Astrocyte (in vitro differentiated cells and primary cell): Measurements from ENCODE around the gene CTNNA2. TPM values are rescaled to one million over a fixed set of nuclear protein-coding genes. Genes with fewer than 3 reads are reported as not detected.

Source experiments
- DNase-seq: peaks from one replicate; pipeline ENCODE4 v3.0.0-alpha.2; 2010; ENCODE audit warnings: low read depth
- FAIRE-seq: peaks from 2 replicates; lab custom pipeline; 2011; peaks lifted over from hg19 to GRCh38; lab: Jason Lieb, UNC
- H2AFZ ChIP-seq: 2 replicates; pipeline ENCODE4 v1.6.0; 2012; ENCODE audit warnings: low read depth, low read length, inconsistent platforms
- H3K27ac ChIP-seq: 2 replicates; pipeline ENCODE4 v1.5.1; 2011; ENCODE audit warnings: low read depth, low read length, inconsistent platforms
- H3K27me3 ChIP-seq: 2 replicates; pipeline ENCODE4 v1.6.0; 2011; ENCODE audit warnings: low read length, inconsistent platforms; ENCODE audit not compliant: insufficient read depth
- H3K36me3 ChIP-seq: 2 replicates; pipeline ENCODE4 v1.5.1; 2011; ENCODE audit warnings: low read length, inconsistent platforms; ENCODE audit not compliant: insufficient read depth
- H3K4me1 ChIP-seq: 2 replicates; pipeline ENCODE4 v1.5.1; 2011; ENCODE audit warnings: low read length, inconsistent platforms; ENCODE audit not compliant: insufficient read depth
- H3K4me2 ChIP-seq: 2 replicates; pipeline ENCODE4 v1.6.0; 2012; ENCODE audit warnings: low read length, inconsistent platforms
- H3K4me3 ChIP-seq: 2 replicates; pipeline ENCODE4 v1.5.1; 2011; ENCODE audit warnings: low read depth, mild to moderate bottlenecking, low read length, inconsistent platforms; ENCODE audit not compliant: insufficient read depth
- H3K79me2 ChIP-seq: 2 replicates; pipeline ENCODE4 v1.6.0; 2012; ENCODE audit warnings: mild to moderate bottlenecking, low read length, inconsistent platforms; ENCODE audit not compliant: insufficient read depth
- H3K9ac ChIP-seq: 2 replicates; pipeline ENCODE4 v1.6.0; 2012; ENCODE audit warnings: mild to moderate bottlenecking, low read length, inconsistent platforms
- H3K9me3 ChIP-seq: 2 replicates; pipeline ENCODE4 v1.5.1; 2012; ENCODE audit warnings: low read depth, mild to moderate bottlenecking, low read length, inconsistent platforms; ENCODE audit not compliant: insufficient read depth
- H4K20me1 ChIP-seq: 2 replicates; pipeline ENCODE4 v1.6.0; 2012; ENCODE audit warnings: low read length, inconsistent platforms; ENCODE audit not compliant: insufficient read depth
- H3K27ac Mint-ChIP-seq: one replicate; pipeline ENCODE4 v1.8.0; 2021; ENCODE audit warnings: mild to moderate bottlenecking, mixed read lengths; ENCODE audit not compliant: unreplicated experiment
- H3K27me3 Mint-ChIP-seq: one replicate; pipeline ENCODE4 v1.8.0; 2021; ENCODE audit warnings: low read depth, mixed read lengths; ENCODE audit not compliant: unreplicated experiment
- H3K36me3 Mint-ChIP-seq: one replicate; pipeline ENCODE4 v1.8.0; 2021; ENCODE audit warnings: low read depth, mixed read lengths; ENCODE audit not compliant: unreplicated experiment
- H3K4me1 Mint-ChIP-seq: one replicate; pipeline ENCODE4 v1.8.0; 2021; ENCODE audit warnings: low read depth, mixed read lengths; ENCODE audit not compliant: unreplicated experiment
- H3K4me3 Mint-ChIP-seq: one replicate; pipeline ENCODE4 v1.8.0; 2021; ENCODE audit warnings: mild to moderate bottlenecking, moderate library complexity, mixed read lengths; ENCODE audit not compliant: unreplicated experiment
- H3K9me3 Mint-ChIP-seq: one replicate; pipeline ENCODE4 v1.8.0; 2021; ENCODE audit warnings: mild to moderate bottlenecking, mixed read lengths; ENCODE audit not compliant: unreplicated experiment
- CTCF ChIP-seq: IDR thresholded peaks from 2 replicates; pipeline ENCODE4 v1.5.1; 2011; ENCODE audit warnings: low read depth, mild to moderate bottlenecking, inconsistent platforms, low read length, moderate library complexity; ENCODE audit not compliant: insufficient read depth
- EZH2 ChIP-seq: IDR thresholded peaks from 2 replicates; pipeline ENCODE4 v1.6.1; 2012; ENCODE audit warnings: mild to moderate bottlenecking, low read length, inconsistent platforms; ENCODE audit not compliant: insufficient read depth
- total RNA-seq: library from RNA; stranded (reverse); gene quantifications from 2 replicates; pipeline ENCODE4 v1.2.1, GENCODE V29; 2021

CTNNA2 gene
- total RNA-seq, 1 donor from 2014 or later = 3.9 TPM

DNA sequence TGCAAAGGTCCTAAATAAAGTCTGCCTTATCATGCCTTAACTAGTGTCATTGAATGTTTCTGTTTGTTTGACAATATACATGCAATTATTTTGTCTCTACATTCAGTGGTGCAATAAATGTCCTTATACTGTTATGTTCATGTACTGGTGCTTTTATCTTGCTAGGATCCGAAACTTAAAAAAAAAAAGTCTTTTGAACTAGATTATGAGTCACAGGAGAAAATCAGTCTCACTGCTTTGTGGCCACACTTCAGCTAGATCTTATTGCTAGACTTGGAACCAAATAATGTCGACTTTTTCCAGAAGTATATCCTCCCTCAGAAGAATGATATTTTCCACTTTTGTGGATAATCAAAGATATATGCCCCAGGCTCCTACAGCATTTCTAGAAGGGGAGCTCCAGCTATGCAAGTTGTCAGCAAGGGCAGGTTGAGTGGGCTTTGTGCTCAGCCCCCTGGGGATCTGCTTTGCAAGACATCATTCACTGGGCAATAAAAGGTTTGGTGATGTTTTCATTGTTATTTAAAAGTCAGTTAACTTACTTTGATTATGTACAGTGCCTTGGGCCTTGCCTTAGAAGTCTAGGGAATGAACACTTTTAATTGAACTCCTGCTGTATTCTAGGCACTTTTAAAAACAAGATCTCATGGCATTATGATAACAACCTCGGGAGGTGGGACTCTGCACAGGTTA, 948.8 kb downstream of the CTNNA2 start:
- Mint-ChIP-seq H3K4me1 (peaks cover 8% of the 10 kb centered on the region), H3K9me3 (peaks cover 3% of the 10 kb centered on the region), H3K27ac (no peak overlapping the region), H3K4me3 (no peak overlapping the region), H3K36me3 (no peaks in the 10 kb centered on the region), H3K27me3 (peaks cover 6% of the 10 kb centered on the region)
- Histone ChIP-seq H3K27me3 (no peaks in the 10 kb centered on the region), H3K27ac (no peak overlapping the region), H3K4me2 (no peak overlapping the region), H3K79me2 (no peaks in the 10 kb centered on the region), H3K36me3 (no peaks in the 10 kb centered on the region), H3K4me3 (no peak overlapping the region), H3K4me1 (no peaks in the 10 kb centered on the region), H3K9me3 (no peaks in the 10 kb centered on the region), H4K20me1 (no peaks in the 10 kb centered on the region), H2AFZ (no peak overlapping the region), H3K9ac (no peak overlapping the region)
- DNase-seq (peak; percentile 12), FAIRE-seq (no peak)
- no peak for TF ChIP-seq EZH2
- TF ChIP-seq CTCF = no peak

- H3K36me3 Mint-ChIP-seq = no peaks in the 10 kb centered on the region
- H3K27ac Mint-ChIP-seq = no peak overlapping the region
- FAIRE-seq = no peak
- TF ChIP-seq CTCF (no peak), EZH2 (no peak)
- Histone ChIP-seq H3K4me2 (no peak overlapping the region), H4K20me1 (no peaks in the 10 kb centered on the region), H3K9me3 (no peaks in the 10 kb centered on the region), H3K4me3 (no peak overlapping the region), H3K4me1 (no peaks in the 10 kb centered on the region), H3K9ac (no peak overlapping the region), H2AFZ (no peak overlapping the region), H3K79me2 (no peaks in the 10 kb centered on the region), H3K27me3 (no peaks in the 10 kb centered on the region), H3K36me3 (no peaks in the 10 kb centered on the region), H3K27ac (no peak overlapping the region)
- peaks cover 6% of the 10 kb centered on the region for H3K27me3 Mint-ChIP-seq
- peaks cover 8% of the 10 kb centered on the region for H3K4me1 Mint-ChIP-seq
- H3K4me3 Mint-ChIP-seq = no peak overlapping the region
- no peak for DNase-seq
- H3K9me3 Mint-ChIP-seq = peaks cover 3% of the 10 kb centered on the region
These were observed 949.8 kb downstream of the CTNNA2 start for GRCh38 chr2:80462654-80463053.

DNA sequence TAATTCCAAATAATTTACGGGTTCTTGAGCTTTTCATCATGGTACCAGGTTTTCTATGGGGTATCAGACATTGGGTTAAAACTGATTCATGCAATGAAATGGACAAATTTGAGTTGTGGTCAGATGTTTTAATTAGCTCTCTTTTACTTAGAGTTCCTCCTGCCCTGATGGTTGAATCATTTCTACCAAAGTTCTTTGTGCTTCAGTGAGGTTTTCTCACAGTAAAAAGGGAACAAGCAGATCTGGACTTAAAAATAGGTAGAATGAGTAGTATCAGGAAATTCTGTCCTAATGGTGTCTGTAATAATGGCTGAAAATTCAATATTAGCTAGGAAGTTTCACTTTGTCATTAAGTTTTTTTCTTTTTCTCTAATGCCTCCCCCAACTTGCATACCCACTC, 951.4 kb downstream of the CTNNA2 start:
- H3K4me1 Mint-ChIP-seq = peaks cover 6% of the 10 kb centered on the region
- no peak for FAIRE-seq

More for the DNA sequence above, 951.4 kb downstream of the CTNNA2 start:
- no peak overlapping the region for H2AFZ ChIP-seq
- H3K4me3 ChIP-seq = no peak overlapping the region
- H4K20me1 ChIP-seq = no peaks in the 10 kb centered on the region
- H3K36me3 ChIP-seq = no peaks in the 10 kb centered on the region
- no peaks in the 10 kb centered on the region for H3K9me3 ChIP-seq
- Mint-ChIP-seq H3K9me3 (peaks cover 3% of the 10 kb centered on the region), H3K4me3 (no peak overlapping the region), H3K36me3 (no peaks in the 10 kb centered on the region), H3K27me3 (peaks cover 6% of the 10 kb centered on the region), H3K27ac (no peak overlapping the region)
- TF ChIP-seq CTCF (no peak), EZH2 (no peak)
- no peak overlapping the region for H3K4me2 ChIP-seq
- no peaks in the 10 kb centered on the region for H3K4me1 ChIP-seq
- no peaks in the 10 kb centered on the region for H3K79me2 ChIP-seq
- H3K27me3 ChIP-seq = no peaks in the 10 kb centered on the region
- no peak overlapping the region for H3K27ac ChIP-seq
- no peak overlapping the region for H3K9ac ChIP-seq
- no peak for DNase-seq
